Stimulated activated naive B cell treated with anti-CD40 and anti-IgM and Interleukin-4, amounts not matched to agents 10 μg/mL and 1 μg/mL and 100 μg/mL, for 72 hours (primary cell): ENCODE measurements around the gene PTPRE.
"Not testable (repeated sequence)": the region's sequence is repeated elsewhere in the genome, so short reads cannot be mapped to it uniquely, and the experiment has no call there.

Source experiments
- ATAC-seq, 2 donors: fragments of 150-1000 bp; cut with Tn5 transposase; replicated peaks; 2 replicates each; pipeline ENCODE4 v1.10.0; 2021; ENCODE audit warnings: moderate library complexity in 1 of 2
- DNase-seq: peaks from one replicate; pipeline ENCODE4 v3.0.0; 2021
- H3K27ac Mint-ChIP-seq: one replicate; pipeline ENCODE4 v1.8.0; 2022; ENCODE audit warnings: mild to moderate bottlenecking, mixed read lengths
- H3K27me3 Mint-ChIP-seq, 2 donors: one replicate each; pipeline ENCODE4 v1.8.0; 2022; ENCODE audit warnings: mixed read lengths in 2 of 2
- H3K36me3 Mint-ChIP-seq, 2 donors: one replicate each; pipeline ENCODE4 v1.8.0; 2022; ENCODE audit warnings: mixed read lengths in 2 of 2, mild to moderate bottlenecking in 1 of 2
- H3K4me1 Mint-ChIP-seq, 2 donors: one replicate each; pipeline ENCODE4 v1.8.0; 2022; ENCODE audit warnings: mixed read lengths in 2 of 2, mild to moderate bottlenecking in 1 of 2
- H3K4me3 Mint-ChIP-seq, 2 donors: one replicate each; pipeline ENCODE4 v1.8.0; 2022; ENCODE audit warnings: mild to moderate bottlenecking in 2 of 2, mixed read lengths in 2 of 2, moderate library complexity in 1 of 2
- H3K9me3 Mint-ChIP-seq, 2 donors: one replicate each; pipeline ENCODE4 v1.8.0; 2022; ENCODE audit warnings: mixed read lengths in 2 of 2, mild to moderate bottlenecking in 1 of 2

PTPRE gene

DNA sequence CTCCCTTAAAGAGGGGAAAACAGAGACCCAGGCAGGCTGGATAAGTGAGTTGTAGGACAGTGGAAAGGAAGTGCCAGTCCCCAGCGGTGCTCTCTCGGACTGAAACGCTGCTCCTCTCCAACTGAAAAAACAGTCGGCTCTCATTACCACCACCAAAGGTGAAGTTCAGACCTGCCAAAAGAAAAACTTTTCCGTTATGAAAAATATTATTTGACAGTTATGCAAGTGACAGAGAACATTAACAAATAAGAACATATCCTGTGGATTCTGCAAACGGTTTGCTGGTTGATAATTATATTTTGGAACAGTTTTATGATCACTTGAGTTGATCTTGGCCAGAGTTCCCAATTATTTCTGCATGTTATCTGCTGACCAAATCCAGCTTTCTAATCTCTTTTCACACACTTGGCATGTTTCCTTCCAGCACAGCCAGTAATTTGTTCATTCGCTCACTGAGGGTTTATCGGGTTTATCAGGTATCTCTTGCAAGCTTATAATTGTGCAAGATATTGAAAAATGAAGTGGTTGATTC is 82.6 kb downstream of the PTPRE start:
- H3K4me3 Mint-ChIP-seq = no peak overlapping the region
- no peak for ATAC-seq
- H3K27ac Mint-ChIP-seq = no peak overlapping the region
- H3K4me1 Mint-ChIP-seq = peaks cover 4 to 34% of the 10 kb centered on the region in 2 donors
- H3K36me3 Mint-ChIP-seq = no peaks in the 10 kb centered on the region
- peaks cover 0 to 2% of the 10 kb centered on the region in 2 donors for H3K9me3 Mint-ChIP-seq
- peaks cover 31 to 38% of the 10 kb centered on the region in 2 donors for H3K27me3 Mint-ChIP-seq
- no peak for DNase-seq

DNA sequence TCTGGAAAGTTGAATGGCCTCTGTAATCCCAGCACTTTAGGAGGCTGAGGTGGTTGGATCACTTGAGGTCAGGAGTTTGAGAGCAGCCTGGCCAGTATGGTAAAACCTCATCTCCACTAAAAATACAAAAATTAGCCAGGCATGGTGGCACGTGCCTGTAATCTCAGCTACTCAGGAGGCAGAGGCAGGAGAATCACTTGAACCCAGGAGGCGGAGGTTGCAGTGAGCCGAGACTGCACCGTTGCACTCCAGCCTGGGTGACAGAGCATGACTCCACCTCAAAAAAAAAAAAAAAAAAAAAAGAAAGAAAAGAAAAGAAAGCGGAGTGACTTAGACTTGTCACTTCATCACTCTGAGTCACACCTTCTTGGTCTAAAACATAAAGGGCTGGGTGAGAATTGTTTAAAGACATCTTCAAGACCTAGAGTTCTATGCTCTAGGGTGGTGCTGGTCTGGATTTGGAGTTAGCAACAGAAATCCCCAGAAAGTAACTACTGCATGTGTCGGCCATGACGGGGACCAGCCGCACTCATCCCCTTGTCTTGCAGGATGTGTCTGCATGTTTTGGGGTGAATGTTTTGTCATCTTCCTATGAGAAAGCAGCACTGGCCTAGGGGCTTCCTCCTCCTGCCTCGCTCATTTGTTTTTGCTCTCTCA is 83.4 kb downstream of the PTPRE start:
- not testable (repeated sequence) for H3K4me3 Mint-ChIP-seq, H3K36me3 Mint-ChIP-seq, H3K9me3 Mint-ChIP-seq, DNase-seq, H3K27ac Mint-ChIP-seq
- peaks cover 27 to 36% of the 10 kb centered on the region in 2 donors for H3K27me3 Mint-ChIP-seq
- peak; percentile 25 to 44 for ATAC-seq
- H3K4me1 Mint-ChIP-seq = peaks cover 0 to 29% of the 10 kb centered on the region in 2 donors

DNA sequence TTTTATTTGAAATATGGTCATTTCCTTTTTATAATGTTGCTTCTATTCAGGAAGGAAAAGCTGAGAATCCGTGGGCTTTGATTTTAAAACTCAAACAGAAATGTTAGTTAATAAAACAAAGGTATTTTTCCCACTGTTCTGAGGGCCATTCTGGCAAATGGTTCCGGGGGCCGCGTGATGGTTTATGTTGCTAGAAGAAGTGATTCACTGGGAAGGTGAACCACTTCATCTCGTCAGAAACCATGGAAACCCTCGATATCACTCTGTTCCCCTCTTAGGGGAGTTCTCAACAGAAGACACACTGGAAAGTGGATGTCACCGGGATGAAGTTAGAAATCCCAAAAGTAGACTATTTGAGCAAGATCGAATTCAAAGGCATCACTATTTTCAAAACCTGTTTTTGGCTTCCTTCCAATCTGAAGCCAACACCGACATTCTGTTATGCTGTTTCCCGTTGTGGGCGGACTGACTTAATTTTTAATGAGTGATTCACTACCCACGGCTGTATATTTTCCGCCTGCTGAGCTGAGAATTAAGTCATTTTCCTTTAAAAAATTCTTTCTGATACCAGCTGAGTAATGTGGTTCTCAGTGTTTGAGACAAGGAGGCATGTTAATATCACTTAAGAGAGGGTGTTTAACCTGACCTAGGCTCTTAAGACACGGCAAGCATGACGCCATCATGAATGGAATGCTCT is 84.1 kb downstream of the PTPRE start:
- Mint-ChIP-seq H3K27ac (no peak overlapping the region), H3K27me3 (peaks cover 27 to 43% of the 10 kb centered on the region in 2 donors), H3K36me3 (no peaks in the 10 kb centered on the region), H3K9me3 (no peaks in the 10 kb centered on the region), H3K4me3 (peak overlapping the region in 1 of 2 donors; percentile 49), H3K4me1 (peaks cover 0 to 29% of the 10 kb centered on the region in 2 donors)
- DNase-seq (peak; percentile 9), ATAC-seq (peak; percentile 64 to 73)

DNA sequence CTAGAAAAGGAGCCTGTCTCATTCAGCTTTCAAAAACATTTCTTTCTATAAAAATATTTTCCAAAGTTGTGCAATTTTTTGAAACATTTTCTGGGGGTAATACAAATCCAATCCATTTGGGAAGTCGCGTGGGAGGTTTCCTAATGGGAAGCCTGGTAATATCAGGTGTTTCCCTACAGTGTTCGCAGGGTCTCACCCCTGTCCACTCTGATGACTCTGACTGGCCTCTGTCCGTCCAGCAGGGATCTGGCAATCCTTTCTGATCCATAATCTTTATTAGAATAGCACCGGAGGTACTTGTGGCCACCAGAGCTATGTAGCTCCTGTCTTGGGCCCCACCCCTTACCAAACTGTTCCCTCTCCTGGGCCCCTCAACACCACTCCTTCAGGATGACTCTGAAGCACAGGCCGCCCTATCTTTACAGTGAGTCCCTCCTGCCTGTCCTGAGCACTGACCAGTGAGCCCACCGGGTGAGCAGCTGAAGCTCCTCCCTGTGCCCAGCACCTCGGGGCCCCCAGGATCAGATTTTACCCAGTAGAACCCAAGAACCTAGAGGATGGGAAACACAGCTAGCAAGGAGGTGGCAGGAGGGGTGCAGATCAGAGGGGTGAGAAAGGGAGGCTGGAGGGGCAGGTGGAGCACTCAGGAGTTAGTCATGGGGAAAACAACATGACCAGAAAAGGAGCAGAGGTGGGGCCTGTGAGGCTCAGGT is 84.8 kb downstream of the PTPRE start:
- no peak overlapping the region for H3K27ac Mint-ChIP-seq
- no peak overlapping the region for H3K4me3 Mint-ChIP-seq
- ATAC-seq (no peak), DNase-seq (no peak)
- no peaks in the 10 kb centered on the region for H3K36me3 Mint-ChIP-seq
- peaks cover 27 to 43% of the 10 kb centered on the region in 2 donors for H3K27me3 Mint-ChIP-seq
- H3K4me1 Mint-ChIP-seq = peaks cover 0 to 29% of the 10 kb centered on the region in 2 donors
- H3K9me3 Mint-ChIP-seq = no peaks in the 10 kb centered on the region

DNA sequence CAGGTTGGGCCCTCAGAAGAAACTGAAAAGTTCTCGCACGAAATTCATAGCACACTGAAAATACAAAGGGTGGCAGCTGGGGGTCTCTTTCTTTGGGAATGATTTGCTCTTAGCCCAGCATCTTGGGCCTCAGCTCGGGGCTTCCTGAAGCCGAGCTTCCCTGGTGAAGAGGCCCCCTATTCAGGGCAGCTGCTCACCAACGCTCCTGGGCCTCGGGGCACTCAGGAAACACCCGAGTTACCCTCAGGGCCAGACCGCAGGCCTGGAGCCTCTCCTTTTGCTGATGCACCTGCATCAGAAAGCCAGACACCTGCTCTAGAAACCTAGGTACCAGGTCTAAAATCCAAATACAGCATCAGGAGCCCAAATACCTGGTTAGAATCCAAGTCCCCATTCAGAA is 85.5 kb downstream of the PTPRE start:
- DNase-seq (no peak), ATAC-seq (no peak)
- no peaks in the 10 kb centered on the region for H3K9me3 Mint-ChIP-seq
- no peak overlapping the region for H3K27ac Mint-ChIP-seq
- peaks cover 0 to 33% of the 10 kb centered on the region in 2 donors for H3K4me1 Mint-ChIP-seq
- no peak overlapping the region for H3K4me3 Mint-ChIP-seq
- H3K27me3 Mint-ChIP-seq = peaks cover 22 to 43% of the 10 kb centered on the region in 2 donors
- no peaks in the 10 kb centered on the region for H3K36me3 Mint-ChIP-seq

DNA sequence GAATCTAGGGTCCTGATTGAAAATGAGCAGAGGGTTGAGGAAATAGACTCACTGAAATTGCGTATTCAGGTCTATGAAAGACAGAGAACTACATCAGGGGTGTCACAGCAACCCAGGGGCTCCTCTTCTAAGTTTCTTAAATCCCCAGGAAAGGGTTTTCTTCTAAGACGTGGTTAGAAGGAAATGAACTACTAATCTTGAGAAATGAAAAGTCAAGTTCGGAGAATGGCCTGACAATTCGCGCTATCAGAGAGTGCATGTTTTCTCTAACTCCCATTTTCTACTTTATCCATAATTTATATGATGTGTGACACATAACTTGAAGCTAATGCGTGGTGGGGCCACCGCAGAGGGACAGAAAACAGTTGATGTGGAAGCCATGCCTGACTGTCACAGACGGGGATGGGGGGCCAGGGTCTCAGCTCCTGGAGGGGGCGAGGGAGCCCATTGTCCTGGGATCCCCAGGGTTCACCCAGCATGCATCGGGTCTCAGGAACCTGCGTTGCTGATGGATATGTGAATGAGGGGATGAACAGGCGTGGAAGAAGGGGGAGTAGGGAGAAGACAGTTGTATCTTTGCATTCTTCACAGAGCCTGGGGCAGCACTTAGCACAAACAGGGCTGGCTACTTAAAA is 86.3 kb downstream of the PTPRE start:
- H3K4me3 Mint-ChIP-seq = no peak overlapping the region
- peaks cover 2 to 41% of the 10 kb centered on the region in 2 donors for H3K4me1 Mint-ChIP-seq
- no peak overlapping the region for H3K27ac Mint-ChIP-seq
- peaks cover 17 to 42% of the 10 kb centered on the region in 2 donors for H3K27me3 Mint-ChIP-seq
- no peaks in the 10 kb centered on the region for H3K36me3 Mint-ChIP-seq
- no peak for DNase-seq
- H3K9me3 Mint-ChIP-seq = no peaks in the 10 kb centered on the region
- ATAC-seq = no peak

DNA sequence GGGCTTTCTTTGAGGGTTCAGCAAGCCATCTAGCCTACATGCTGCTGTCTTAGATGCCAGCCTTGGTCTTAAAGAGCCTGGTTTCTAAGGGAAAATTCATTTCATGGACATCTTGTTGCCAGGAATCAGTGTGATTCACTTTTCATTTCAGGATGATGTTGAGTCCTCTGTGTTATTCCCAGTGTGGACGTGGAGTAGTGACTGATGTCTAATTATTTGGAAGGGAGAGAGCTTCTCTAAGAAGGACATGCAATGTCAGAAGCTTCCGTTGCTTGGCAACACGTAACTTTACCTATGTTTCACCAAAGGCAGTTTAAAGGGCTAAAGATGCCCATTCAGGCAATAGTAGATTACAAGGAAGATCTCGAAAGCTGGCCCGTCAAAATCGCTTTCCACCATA is 89.0 kb downstream of the PTPRE start:
- no peaks in the 10 kb centered on the region for H3K36me3 Mint-ChIP-seq
- ATAC-seq (no peak), DNase-seq (no peak)
- H3K4me1 Mint-ChIP-seq = peaks cover 8 to 39% of the 10 kb centered on the region in 2 donors
- peaks cover 13 to 35% of the 10 kb centered on the region in 2 donors for H3K27me3 Mint-ChIP-seq
- H3K9me3 Mint-ChIP-seq = no peaks in the 10 kb centered on the region
- H3K4me3 Mint-ChIP-seq = no peak overlapping the region
- no peak overlapping the region for H3K27ac Mint-ChIP-seq

DNA sequence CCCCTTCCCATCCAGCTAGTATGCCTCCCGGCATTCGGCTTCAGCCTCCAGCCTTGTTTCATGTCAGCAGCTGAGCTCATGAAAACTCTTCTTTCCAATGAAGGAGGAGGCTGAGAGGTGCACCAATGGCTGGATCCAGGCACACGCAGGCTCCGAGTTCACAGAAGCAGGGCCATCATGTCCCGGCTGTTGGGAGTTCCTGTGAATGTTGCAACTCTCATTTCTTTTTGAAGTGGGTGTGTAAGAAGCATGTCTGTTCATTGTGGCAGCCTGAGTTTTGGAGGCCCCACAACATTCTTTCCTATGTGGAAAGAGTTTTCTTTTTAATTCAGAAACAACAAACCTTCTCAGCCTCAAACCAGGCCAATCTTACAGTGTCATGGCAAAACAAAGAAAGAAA is 89.7 kb downstream of the PTPRE start:
- Mint-ChIP-seq H3K4me1 (peaks cover 8 to 33% of the 10 kb centered on the region in 2 donors), H3K36me3 (no peaks in the 10 kb centered on the region), H3K27ac (no peak overlapping the region), H3K9me3 (no peaks in the 10 kb centered on the region), H3K27me3 (peaks cover 13 to 34% of the 10 kb centered on the region in 2 donors), H3K4me3 (no peak overlapping the region)
- no peak for DNase-seq
- ATAC-seq = no peak

DNA sequence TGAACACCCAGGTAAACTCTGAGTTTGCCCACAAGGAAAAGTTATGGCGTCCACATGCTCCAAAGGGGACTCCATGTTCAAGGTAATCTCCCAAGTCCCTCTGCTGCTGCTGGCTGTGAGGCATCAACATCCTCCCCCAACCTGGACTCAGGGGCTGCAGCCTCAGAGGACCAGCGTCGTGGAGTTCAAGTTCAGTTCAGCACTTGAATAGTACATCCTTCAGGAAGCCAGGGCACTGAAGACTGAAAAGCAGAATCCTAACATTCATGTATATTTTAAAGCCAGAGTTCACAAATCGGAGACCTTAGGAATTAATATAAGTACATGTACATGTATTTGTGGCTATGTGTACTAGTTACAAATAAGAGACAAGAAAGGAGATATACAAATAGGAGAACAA is 90.4 kb downstream of the PTPRE start:
- DNase-seq (no peak), ATAC-seq (no peak)
- Mint-ChIP-seq H3K4me1 (peaks cover 8 to 27% of the 10 kb centered on the region in 2 donors), H3K27ac (no peak overlapping the region), H3K27me3 (peaks cover 14 to 33% of the 10 kb centered on the region in 2 donors), H3K36me3 (no peaks in the 10 kb centered on the region), H3K4me3 (no peak overlapping the region), H3K9me3 (no peaks in the 10 kb centered on the region)

DNA sequence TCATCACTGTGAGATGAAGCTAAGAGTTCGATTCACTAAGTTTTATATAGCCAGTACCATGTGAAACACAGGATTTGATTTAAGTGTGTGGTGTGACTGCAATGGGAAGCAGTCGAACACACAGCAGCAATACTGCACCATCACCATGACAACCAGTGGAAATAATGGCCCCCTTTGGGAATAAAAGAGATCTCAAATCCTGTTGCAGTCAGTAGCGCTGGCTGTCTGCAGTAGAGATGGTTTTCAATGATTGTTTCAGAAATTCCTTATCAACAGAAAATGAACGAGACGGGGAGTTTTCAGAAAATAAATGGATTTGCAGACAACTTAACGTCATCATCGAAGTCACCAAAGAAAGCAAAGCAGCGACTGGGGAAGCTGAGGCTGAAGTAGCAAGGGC is 91.0 kb downstream of the PTPRE start:
- H3K27ac Mint-ChIP-seq = no peak overlapping the region
- peaks cover 8 to 27% of the 10 kb centered on the region in 2 donors for H3K4me1 Mint-ChIP-seq
- DNase-seq (no peak), ATAC-seq (no peak)
- peaks cover 16 to 30% of the 10 kb centered on the region in 2 donors for H3K27me3 Mint-ChIP-seq
- H3K36me3 Mint-ChIP-seq = no peaks in the 10 kb centered on the region
- H3K4me3 Mint-ChIP-seq = no peak overlapping the region
- no peaks in the 10 kb centered on the region for H3K9me3 Mint-ChIP-seq

DNA sequence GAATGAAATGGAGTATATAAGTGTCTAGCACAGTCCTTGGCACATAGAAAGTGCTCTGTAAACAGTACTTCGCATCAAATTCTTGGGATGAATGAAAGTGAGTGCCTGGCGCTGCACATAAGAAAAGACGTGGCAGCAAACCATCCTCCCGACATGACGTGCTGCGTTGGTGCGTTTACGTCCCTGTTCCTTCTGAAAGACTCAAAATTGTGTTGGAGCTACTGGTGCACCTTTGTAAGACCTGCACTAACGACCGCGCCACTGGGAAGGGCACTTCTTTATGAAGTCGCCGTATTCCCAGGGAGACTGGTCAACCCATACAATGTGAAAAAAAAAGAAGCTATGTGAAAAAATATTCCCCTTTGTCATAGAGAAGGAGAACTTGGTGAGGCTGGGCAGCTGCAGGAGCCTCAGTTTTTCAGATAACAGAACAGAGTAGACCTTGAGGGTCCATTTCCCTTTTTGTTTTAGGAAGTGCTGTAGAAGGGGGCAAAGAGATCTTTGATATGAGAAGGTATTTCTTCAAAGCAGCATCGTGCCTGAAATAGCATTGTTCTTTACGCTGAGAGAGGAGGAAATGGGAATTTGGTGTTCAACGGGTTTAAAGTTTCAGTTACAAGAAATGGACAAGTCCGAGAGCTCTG is 91.7 kb downstream of the PTPRE start:
- H3K4me3 Mint-ChIP-seq = peak overlapping the region in 1 of 2 donors; percentile 43
- H3K27me3 Mint-ChIP-seq = peaks cover 10 to 24% of the 10 kb centered on the region in 2 donors
- no peak overlapping the region for H3K27ac Mint-ChIP-seq
- ATAC-seq (peak; percentile 48 to 67), DNase-seq (no peak)
- no peaks in the 10 kb centered on the region for H3K36me3 Mint-ChIP-seq
- H3K4me1 Mint-ChIP-seq = peaks cover 8 to 27% of the 10 kb centered on the region in 2 donors
- no peaks in the 10 kb centered on the region for H3K9me3 Mint-ChIP-seq

DNA sequence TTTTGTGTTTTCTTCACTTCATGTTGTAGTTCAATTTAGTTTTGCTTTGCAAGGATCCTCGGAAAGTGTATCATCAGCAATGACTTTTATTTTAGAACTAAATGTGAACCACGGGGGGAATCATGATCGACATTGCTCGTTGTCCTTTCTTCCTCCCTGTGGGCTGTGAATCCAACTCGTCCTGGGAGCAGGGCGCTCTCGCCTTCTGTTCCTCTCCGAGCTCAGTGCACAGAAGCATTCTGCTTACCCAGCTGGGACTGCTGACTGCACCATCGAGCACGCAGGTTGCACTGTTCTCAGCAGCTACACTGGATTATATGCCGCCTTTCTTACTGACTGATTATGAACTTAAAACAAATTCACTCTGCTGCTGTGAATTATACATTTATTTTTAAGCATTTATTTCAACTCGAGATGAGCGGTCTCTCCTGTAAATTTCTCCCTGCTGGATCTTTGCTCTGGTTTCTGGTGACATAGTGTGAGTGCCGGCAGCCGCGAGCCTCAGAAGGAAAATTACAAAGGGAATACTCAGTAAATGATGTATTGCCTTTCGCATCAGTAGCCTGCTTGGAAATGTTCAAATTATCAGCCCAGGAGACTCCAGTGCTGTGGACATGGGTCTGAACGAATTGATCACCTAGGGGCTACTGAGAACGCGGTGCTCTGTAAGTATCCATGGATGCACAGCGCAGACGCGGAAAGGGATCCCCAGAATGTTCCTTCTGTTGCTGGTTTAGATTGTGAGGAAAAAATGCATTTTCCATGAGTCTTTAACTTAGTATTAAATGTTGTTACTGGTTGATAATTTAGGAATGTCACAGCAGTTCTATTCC is 92.6 kb downstream of the PTPRE start:
- DNase-seq (no peak), ATAC-seq (no peak)
- Mint-ChIP-seq H3K36me3 (no peaks in the 10 kb centered on the region), H3K27me3 (peaks cover 7 to 24% of the 10 kb centered on the region in 2 donors), H3K27ac (no peak overlapping the region), H3K4me3 (peak overlapping the region in 1 of 2 donors; percentile 32), H3K9me3 (no peaks in the 10 kb centered on the region), H3K4me1 (peaks cover 8 to 27% of the 10 kb centered on the region in 2 donors)
